Fibroblast of the conjunctiva (primary cell): ENCODE data around the gene UROS.
A peak's percentile ranks its signal among the peaks of the same experiment; 100 is the strongest.

Experiments used
- DNase-seq: peaks from one replicate; pipeline ENCODE4 v3.0.0-alpha.2; 2010; ENCODE audit warnings: low read depth

Gene UROS

DNA sequence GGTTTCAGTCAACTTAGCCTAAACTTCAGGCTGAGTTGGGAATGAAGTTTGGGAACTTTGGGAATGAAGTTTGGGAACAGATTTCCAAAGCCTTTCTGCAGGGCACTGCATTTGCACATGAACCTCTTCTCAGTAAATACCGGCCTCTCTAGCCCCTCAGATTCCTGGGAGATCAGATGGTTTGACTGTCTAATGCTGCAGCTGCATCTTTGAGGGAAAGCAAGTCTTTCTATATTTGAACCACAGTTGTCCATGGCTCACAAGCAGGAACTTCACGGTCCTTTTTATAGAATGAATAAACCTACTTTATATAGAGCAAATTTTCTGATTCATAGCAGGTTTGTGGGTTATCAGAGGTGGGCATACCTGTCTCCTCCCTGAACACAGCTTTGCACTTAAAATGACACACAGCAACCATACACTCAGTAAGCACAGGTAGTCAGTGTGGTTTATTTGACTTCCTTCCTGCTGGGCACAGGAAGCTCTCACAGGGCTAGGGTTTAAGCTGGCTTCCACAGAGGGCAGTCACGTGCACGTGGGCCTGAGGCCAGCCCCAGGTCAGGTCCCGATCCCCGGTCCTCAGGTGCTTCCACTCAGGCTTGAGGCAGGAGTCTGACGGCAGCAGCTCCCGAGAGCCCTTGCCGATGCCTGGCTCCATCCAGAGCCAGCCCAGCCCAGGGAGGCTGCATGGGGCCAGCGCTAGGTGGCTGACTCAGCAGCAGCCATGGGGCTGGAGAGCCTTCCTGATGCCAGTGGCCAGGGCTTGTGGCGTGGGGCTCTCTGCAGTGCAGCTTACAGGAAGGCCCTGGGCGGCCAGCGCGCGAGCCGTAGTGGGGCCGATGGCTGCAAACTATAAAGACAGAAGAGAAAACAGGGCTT lies 34.7 kb downstream of the UROS start:
- no peak for DNase-seq

DNA sequence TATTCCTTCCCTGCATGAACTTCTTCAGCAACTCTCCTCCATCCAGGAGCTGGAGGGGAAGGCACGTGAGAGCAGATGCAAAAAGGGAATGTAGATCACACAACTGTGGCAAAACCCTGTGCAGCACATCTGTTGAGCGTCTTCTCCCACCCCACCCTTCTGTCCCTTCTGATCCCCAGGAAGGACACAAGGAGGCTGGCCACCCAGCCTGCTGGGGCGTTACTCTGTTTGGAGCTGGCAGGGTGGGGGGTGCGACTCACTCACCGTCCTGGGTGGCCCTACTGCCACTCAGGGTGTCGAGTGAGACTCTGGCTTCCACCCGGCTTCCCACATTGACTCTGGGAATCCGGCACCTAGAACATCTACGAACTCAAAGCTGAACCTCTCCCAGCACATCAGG lies 37.3 kb downstream of the UROS start:
- no peak for DNase-seq

DNA sequence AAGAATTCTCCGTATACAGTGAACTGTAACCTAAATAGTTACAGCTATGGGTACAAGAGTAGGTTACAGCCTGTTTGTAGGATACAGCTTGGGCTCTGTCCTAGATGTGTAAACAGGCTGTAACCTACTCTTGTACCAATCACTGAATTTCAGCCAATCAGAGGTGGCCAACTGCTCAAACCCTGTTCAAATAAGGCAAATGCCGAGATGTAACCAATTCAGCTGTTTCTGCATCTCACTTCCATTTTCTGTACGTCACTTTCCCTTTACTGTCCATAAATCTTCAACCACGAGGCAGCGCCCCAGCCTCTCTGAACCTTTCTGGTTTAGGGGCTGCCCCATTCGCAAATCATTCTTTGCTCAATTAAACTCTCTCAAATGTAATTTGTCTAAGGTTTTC lies 39.1 kb downstream of the UROS start:
- no peak for DNase-seq

DNA sequence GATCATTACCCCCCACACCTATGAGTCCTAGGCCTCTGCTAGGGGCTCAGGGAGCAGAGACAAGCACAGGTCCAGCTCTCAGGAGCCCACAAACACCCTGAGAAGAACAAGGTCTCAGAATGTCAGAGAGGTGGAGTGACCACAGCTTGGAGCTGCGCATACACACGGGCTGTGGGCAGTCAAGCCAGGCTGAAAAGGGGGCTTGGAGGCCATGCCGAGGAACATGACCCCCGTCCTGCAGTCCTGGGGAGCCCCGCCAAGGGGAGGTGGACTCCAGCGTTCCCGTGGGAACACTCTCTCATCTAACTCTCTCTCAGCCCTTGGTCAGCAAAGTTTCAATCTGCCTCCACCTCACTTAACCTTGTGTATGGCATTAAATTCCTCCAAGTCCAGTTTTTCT lies 39.6 kb downstream of the UROS start:
- no peak for DNase-seq

DNA sequence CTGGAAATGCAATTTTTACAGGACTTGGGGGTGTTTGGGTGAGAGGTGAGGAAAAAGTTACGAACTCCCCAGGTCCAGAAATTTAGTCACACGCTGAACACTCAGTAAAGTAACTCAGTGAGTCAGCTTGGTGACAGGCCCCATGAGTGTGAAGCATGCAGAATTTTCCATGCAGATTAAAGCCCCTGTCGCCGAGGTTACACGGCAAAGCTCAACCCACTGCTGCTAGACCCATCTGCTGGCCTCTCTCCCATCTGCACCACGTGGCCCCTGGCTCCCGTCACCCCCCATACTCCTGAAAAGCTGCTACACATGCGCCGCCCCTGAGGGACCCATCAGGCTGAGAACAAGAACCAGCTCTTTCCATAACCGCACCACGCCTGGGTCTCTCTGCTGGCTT lies 40.4 kb downstream of the UROS start:
- DNase-seq: no peak

DNA sequence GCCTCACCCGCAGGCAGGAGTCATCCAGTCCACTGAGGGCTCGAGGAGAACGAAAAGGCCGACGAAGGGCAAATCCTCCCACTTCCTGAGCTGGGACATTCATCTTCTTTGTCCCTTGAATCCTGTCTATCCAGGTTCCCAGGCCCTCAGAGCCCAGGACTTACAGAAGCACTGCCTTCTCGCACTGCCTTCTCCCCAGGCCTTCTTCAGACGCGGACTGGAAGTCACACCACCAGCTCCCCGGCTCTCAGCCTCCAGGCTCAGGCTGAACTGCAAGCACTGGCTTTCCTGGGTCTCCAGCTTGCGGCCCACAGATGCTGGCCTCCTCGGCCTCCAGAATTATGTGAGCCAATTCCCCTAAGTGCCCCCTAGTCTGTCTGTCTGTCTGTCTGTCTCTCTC lies 41.0 kb downstream of the UROS start:
- DNase-seq: no peak

DNA sequence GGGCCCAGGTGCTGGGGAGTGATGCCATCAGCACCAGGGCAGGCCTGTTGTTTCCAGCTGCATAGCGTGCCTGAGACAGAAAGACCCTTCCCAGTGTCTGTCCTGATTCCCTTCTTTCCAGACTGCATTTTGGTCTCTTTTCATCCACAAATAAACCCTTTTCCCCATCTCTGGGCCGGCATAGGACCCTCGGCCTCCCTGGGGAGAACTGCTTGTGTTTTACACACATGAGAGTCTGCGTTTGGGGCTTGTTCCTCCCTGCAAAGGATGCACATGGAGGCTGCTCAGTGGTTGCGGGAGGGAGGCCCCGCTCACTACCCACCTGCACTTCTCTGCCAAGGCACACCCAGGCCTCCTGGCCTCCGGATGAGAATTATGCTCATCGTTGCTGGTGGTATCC lies 41.7 kb downstream of the UROS start:
- DNase-seq: no peak

DNA sequence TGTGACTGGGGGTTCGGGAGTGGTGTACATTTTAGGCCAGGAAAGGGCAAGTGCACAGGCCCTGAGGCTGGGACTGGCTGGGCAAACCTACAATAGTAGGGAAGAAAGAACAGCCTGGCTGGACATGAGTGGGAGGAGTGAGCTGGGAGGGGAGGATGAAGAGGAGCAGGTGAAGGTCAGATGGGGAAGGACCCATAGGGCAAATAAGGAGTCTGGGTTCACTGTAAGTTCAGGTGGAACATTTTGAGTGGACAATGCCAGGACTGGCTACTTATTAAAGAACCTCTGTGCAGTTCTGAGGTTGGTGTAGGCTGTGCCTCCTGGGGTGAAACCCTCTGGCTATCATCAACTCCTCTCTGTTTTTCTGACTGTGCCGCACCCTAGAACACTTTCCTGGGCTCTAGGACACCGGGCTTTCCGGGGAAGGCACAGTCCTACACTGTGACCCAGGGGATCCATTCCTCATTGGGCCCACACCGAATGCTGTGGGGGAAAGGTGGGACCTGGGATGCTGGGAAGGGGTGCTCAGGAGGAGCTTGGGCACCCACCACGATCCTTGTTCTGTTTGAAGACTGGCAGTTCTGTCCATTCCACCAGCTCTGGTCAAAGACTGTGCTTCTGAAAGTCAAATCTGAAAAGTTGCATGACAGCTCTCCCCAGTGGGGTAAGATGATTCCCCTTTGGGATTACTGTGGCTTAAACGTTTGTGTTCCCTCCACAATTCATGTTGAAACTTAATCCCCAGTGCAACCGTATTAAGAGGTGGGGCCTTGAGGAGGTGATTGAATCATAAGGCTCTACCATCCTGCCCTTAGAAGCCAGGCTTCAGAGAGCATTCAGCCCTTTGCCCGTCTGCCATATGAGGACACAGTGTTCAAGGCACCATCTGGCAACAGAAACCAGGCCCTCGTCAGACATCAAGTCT lies 43.4 kb downstream of the UROS start:
- no peak for DNase-seq

DNA sequence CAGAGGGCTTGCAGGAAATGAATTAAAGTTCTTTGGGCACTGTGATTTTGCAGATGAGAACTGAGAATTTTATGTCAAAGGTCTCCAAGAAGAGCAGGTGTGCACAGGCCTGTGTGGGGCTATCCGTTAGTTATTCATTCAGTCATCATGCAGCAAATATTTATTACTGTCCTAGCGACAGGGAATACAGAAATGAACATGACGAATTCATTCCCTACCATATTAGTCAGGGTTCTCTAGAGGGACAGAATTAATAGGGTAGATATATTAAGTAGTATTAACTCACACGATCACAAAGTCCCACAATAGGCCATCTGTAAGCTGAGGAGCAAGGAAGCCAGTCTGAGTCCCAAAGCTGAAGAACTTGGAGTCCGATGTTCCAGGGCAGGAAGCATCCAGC lies 44.5 kb downstream of the UROS start:
- no peak for DNase-seq

DNA sequence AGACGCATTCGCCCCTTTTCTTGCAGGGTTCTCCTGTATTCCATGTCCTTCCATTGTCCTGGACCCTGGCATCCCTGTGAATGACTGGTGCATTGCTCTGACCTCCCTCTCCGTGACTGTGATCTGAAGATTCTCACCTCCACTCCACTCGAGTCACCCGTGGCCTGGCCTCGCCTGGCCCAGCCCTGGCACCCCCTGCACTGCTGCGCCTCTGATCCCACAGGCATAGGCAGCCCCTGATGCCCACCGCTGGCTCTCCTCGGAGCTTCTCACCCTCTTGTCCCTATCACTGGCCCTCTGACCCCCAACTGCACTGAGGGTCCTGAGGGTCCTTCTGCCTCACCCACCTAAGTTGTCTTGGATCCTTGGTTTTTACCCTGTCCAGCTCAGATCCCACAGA lies 45.3 kb downstream of the UROS start:
- no peak for DNase-seq

DNA sequence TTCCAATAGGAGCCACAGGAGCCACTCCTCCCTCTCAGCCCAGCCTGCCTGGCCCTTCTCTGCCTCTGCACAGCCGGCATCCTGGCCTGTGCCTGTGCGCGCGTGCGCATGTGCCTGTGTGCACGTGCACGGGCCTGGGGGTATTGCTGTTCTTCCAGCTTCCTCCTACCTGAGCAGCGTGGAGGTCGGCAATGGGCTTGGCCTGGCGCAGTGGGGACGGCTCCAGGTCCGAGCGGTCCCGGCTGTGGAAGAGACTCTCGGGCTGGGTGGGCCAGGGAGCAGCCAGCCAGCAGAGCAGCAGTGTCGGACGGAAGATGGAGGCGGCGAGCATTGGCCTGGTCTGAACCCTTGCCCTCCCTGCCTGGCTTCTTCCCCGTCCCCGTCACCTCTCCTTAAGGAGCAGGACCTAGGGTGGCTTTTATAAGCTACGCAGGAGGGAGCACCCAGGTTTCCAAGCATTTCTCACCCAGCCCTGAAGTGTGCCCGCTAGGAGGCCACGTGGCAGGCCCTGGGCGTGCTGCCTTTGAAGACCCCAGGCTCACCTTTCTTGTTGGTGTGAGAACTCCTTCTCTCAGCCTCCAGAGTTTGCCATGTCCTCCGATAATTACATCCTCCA lies 47.5 kb downstream of the UROS start, which contains the start of gene MMP21:
TSS of gene MMP21 (minus strand) at position 331 of the 616 bp plus-strand sequence. CDS start at position 331, 0 bp downstream.
- no peak for DNase-seq

DNA sequence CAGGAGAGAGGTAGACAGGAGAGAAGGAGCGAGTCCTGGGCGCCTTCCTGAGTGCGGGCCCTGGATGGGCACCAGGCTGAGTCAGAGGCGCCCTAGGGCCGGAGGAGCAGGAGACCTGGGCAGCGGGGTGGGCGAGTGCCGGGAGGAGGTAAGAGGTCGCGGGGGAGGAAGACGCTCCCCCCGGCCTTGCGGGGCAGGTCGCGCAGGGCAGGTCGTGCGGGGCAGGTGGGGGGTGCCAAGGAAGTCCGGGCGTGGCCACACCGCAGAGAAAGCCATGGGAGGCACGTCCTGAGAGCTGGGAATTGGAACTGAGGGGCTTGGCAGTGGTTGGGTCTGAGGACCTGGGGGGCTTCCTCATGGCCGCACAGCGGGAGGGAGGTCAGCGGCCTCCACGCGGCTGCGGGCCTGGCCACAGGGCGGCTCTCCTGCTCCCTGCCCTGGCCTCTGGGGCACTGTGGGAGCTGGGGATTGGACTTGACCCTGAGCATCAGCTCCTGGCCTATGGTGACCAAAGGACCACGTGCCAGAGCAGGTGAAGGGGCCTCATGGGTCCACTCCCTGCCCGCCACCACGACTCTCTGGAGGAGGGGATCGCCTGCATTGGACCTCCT lies 48.4 kb downstream of the UROS start:
- DNase-seq: no peak

DNA sequence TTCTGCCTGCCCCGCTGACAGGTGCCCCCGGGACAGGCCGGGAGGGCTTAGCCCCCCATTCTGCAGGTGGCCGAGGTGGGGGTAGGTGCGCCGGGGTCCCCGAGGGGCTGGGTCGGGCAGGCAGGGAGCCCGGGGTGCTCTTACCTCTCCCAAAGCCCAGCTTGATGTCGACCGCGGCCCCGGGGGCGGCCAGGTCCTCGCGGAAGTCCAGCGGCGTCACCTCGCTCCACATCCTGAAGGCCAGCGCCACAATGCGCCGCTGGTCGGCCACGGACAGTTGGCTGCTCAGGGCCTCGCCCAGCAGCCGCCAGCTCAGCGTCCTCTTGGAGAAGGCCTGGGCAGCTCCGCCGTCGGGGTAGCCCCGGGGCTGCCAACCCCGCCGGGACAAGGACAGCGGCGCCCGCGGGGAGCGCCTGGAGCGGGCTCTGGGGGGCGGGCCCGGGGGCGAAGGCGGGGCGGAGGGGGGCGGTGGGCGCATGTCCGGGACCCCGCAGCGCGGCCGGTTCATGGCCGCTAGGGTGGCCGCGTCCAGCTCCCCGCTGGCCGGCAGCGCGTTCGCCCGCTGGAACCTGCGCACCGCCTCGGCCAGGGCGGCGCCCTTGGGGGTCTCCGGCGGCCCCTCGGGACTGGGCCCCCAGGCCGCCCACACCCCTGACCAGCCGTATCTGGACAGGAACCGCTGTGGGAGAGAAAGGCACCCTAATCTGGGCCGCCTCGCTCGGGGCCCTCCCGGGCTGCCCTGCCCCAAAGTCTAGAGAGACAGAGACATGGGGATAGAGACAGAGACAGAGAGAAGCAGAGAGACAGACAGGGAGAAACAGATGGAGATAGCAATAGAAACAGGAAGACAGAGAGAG lies 49.1 kb downstream of the UROS start:
- no peak for DNase-seq

DNA sequence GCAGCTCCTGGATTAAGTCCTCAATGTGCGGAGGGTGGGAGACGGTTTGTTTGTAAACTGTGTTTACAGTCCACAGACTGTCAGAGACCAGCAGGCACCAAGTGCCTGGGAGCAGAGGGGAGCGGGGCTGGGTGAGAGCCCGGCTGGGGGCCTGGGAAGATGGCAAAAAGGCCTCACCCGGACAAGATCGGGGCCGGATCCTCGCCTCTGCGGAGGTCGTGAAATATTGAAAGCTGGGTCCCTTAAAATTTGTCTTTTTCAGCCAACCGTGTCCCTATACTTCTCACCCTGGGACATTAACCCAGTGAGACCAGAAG lies 50.2 kb downstream of the UROS start:
- no peak for DNase-seq

DNA sequence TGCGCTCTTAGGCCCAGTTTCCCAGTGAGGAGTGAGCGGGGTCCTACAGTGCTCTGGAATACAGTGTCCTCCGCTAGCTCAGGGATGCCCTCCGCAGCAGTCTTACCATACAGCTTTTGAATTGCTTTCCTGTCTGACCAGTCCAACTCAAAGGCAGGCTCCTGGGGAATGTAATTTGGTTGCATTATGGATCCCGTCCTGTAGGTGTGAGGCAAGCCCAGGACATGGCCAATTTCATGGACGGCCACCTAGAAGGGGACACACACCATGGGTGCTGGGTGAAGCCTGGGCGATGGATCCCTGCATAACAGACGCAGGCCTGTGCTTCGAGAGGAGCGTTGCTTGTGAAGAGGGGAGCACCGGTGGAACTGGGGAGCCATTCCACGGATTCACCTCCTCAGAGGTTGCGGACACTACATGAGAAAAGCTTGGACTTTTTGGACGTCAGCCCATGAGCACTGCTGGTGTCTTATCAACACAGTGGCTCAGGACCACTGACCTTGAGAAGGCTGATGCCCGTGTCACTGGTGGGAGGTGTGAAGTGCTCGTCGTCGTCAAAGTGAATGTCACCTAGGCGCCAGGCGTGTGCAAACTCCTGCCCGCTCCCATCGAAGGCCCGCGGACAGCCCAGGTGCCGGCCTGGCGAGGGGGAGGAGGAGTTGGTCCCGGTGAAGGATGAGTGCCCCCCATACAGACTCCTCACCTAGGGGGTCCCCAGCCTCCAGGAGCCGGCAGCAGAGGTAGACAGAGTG lies 50.8 kb downstream of the UROS start:
- DNase-seq: no peak

DNA sequence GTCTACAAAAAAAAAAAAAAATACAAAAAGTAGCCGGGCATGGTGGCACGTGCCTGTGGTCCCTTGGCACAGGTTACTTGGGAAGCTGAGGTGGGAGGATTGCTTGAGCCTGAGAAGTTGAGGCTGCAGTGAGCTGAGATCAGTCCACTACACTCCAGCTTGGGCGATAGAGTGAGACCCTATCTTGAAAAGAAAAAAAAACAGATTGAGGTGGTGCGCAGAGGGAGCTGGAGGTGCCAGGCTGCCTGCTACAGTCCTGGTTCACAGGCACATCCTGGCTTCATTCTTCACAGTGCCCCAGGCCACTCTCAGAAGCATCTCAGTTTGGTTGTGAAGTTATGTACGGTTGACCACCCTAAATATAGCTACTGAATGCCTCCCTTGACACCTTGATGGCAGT lies 52.2 kb downstream of the UROS start:
- DNase-seq: no peak

DNA sequence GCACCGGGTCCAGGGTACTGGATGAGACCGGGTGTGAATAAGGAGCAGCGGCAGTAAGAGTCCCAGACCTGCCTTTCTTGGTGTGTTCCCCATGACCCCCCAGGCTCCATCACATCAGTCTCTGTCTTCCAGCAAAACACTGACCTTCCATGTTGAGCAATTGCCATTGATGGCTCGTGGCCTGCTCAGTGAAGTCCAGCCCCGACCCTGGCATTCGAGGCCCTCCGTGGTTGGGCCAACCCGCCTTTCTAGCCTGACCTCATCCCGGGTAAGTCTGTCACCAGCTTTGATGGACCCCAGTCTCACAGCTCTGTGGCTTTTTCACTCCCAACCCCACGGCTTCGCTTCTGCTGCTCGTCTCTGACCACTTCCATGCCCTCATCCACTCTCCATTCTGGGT lies 53.9 kb downstream of the UROS start:
- no peak for DNase-seq

DNA sequence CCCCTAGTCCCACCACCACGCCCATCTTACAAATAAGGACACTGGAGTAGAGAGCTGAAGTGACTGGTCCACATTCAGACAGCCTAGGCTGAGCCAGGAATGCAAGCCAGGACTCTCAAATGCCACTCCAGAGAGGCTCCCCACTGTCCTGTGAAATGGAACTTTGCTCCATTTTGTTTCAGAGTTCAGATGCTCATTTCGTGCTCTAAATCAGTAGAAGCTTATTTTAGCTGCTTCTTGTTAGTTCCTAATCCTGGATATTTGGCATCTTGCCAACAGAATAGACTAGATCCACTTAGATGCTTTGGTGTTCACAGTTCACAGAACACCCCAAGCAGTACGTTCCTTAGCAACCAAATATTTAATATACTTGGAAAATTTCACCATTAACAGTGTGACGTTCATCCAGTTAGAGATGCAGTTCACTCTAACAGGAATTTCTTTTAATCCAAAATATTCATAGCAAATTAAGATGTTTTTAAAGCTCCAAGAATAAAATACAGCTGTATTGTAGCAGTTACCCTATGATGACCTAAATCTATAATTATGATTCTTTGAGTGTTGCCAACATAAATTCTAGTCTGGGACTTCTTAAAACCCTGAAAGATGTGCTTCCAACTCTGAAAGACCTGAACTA lies 54.7 kb downstream of the UROS start:
- peak; percentile 53 for DNase-seq

DNA sequence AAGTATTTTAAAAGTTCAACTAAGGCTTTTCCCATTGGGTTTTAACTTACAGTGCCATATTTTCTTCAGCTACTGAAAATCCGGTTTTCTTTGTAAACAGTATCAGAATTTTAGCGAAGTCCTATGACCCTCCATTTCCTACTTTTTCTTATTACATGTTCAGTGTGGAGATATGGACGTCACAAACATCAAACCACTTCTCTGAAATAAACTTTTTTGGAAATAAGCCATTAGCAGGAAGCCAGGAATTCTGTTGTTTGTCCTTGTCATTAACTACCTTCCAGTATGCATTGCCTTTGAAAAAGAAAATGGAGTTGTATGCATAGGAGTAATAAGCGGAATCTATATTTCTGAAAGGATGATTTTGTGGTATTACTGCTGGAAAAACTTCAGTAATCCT lies 56.5 kb downstream of the UROS start:
- no peak for DNase-seq

DNA sequence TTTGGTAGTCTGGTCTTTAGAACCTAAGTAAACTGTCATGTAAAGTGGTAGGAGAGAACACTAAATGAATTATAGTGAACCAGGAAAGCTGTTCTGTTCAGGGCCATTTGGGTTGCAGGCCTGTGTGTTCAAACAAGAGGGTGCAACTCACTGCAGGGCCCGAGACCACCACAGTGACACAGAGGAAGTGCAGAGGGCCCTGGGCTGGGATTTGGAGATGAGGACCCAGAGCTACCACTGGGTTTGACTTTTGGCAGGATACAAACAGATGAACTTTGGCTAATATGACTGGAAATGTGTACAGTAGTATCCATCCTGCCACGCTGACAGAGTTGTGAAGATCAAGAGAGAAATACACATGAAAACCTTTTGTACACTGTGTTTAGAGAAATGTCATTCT lies 57.2 kb downstream of the UROS start:
- DNase-seq: no peak
